GM18858 (cell line): ENCODE measurements around the gene MICAL2.

Experiments used
- ATAC-seq: cut with Tn5 transposase; IDR thresholded peaks from one replicate; pipeline ENCODE4 v1.9.1; 2021; ENCODE audit not compliant: unreplicated experiment

MICAL2 gene

GRCh38 chr11:12114193-12115033 lies 4.0 kb downstream of the MICAL2 start:
- ATAC-seq = no peak

- no peak for ATAC-seq
These were observed 6.1 kb downstream of the MICAL2 start for GRCh38 chr11:12116425-12117032.

- ATAC-seq = no peak
These were observed 6.8 kb downstream of the MICAL2 start for GRCh38 chr11:12117200-12117599.

- no peak for ATAC-seq
These were observed 7.2 kb downstream of the MICAL2 start for GRCh38 chr11:12117611-12118010.

GRCh38 chr11:12118949-12119348 lies 8.6 kb downstream of the MICAL2 start:
- ATAC-seq = no peak

- no peak for ATAC-seq
These were observed 9.1 kb downstream of the MICAL2 start for GRCh38 chr11:12119502-12119901.

GRCh38 chr11:12120031-12121008 lies 9.9 kb downstream of the MICAL2 start:
- no peak for ATAC-seq

- ATAC-seq = no peak
These were observed 10.6 kb downstream of the MICAL2 start for GRCh38 chr11:12121011-12121410.

- ATAC-seq = no peak
These were observed 11.1 kb downstream of the MICAL2 start for GRCh38 chr11:12121517-12121916.

GRCh38 chr11:12122083-12122482 lies 11.7 kb downstream of the MICAL2 start:
- no peak for ATAC-seq

GRCh38 chr11:12123273-12123672 lies 12.9 kb downstream of the MICAL2 start:
- no peak for ATAC-seq

GRCh38 chr11:12123799-12124198 lies 13.4 kb downstream of the MICAL2 start:
- ATAC-seq = no peak

GRCh38 chr11:12124306-12124705 lies 13.9 kb downstream of the MICAL2 start:
- ATAC-seq = no peak

- no peak for ATAC-seq
These were observed 15.3 kb downstream of the MICAL2 start for GRCh38 chr11:12125609-12126149.

- no peak for ATAC-seq
These were observed 16.1 kb downstream of the MICAL2 start for GRCh38 chr11:12126344-12127019.

GRCh38 chr11:12127206-12127898 lies 17.0 kb downstream of the MICAL2 start:
- ATAC-seq = no peak

- no peak for ATAC-seq
These were observed 17.9 kb downstream of the MICAL2 start for GRCh38 chr11:12128301-12128751.

- no peak for ATAC-seq
These were observed 18.8 kb downstream of the MICAL2 start for GRCh38 chr11:12129227-12129626.

GRCh38 chr11:12130180-12130980 lies 20.0 kb downstream of the MICAL2 start:
- ATAC-seq = no peak
